ENCODE results near the gene OXER1.

OXER1 gene

GRCh38 chr2:42769583-42770287, 5.8 kb upstream of the OXER1 start:
- Histone ChIP-seq H3K9me3 (ENCODE audit: low read depth, low read length) (no peaks in the 10 kb centered on the region), H3K4me3 (no peak overlapping the region), H3K27ac (no peak overlapping the region), H3K36me3 (ENCODE audit: insufficient read depth, low read length) (no peaks in the 10 kb centered on the region), H3K9ac (ENCODE audit: insufficient read length) (no peak overlapping the region)
- TF ChIP-seq FOXP2 (optimal IDR thresholded peaks at IDR 0.05; ENCODE audit: control extremely low read depth, extremely low read length, insufficient read depth): no peak
- TF ChIP-seq EZH2 (IDR thresholded peaks at IDR 0.05): no peak
- no peak for DNase-seq (ENCODE audit: low read depth, low spot score)

- TF ChIP-seq POLR2AphosphoS5 (IDR thresholded peaks at IDR 0.05; ENCODE audit: borderline replicate concordance, low read depth, low read length): no peak
- TF ChIP-seq FOXP2 (optimal IDR thresholded peaks at IDR 0.05; ENCODE audit: control extremely low read depth, extremely low read length, insufficient read depth): no peak
- no peak for TF ChIP-seq EZH2 (IDR thresholded peaks at IDR 0.05)
- H3K36me3 ChIP-seq (ENCODE audit: insufficient read depth, low read length): no peaks in the 10 kb centered on the region
- no peak for DNase-seq (ENCODE audit: low read depth, low spot score)
- no peak overlapping the region for H3K4me3 ChIP-seq
- H3K9me3 ChIP-seq (ENCODE audit: low read depth, low read length): no peaks in the 10 kb centered on the region
- H3K27ac ChIP-seq: no peak overlapping the region
- H3K9ac ChIP-seq (ENCODE audit: insufficient read length): no peak overlapping the region
Measured at GRCh38 chr2:42768706-42769256, 4.8 kb upstream of the OXER1 start.

- no peak overlapping the region for H3K9ac ChIP-seq (ENCODE audit: insufficient read length)
- H3K36me3 ChIP-seq (ENCODE audit: insufficient read depth, low read length): no peaks in the 10 kb centered on the region
- no peak overlapping the region for H3K4me3 ChIP-seq
- H3K9me3 ChIP-seq (ENCODE audit: low read depth, low read length): no peaks in the 10 kb centered on the region
- TF ChIP-seq FOXP2 (optimal IDR thresholded peaks at IDR 0.05; ENCODE audit: control extremely low read depth, extremely low read length, insufficient read depth) (no peak), POLR2AphosphoS5 (IDR thresholded peaks at IDR 0.05; ENCODE audit: borderline replicate concordance, low read depth, low read length) (no peak), EZH2 (IDR thresholded peaks at IDR 0.05) (no peak)
- DNase-seq (ENCODE audit: low read depth, low spot score): no peak
- H3K27ac ChIP-seq: no peak overlapping the region
Measured at GRCh38 chr2:42767899-42768705, 4.2 kb upstream of the OXER1 start.

- Histone ChIP-seq H3K9me3 (ENCODE audit: low read depth, low read length) (no peaks in the 10 kb centered on the region), H3K36me3 (ENCODE audit: insufficient read depth, low read length) (no peaks in the 10 kb centered on the region), H3K9ac (ENCODE audit: insufficient read length) (no peak overlapping the region), H3K4me3 (no peak overlapping the region), H3K27ac (no peak overlapping the region)
- no peak for DNase-seq (ENCODE audit: low read depth, low spot score)
- no peak for TF ChIP-seq EZH2 (IDR thresholded peaks at IDR 0.05)
- TF ChIP-seq POLR2AphosphoS5 (IDR thresholded peaks at IDR 0.05; ENCODE audit: borderline replicate concordance, low read depth, low read length): no peak
- TF ChIP-seq FOXP2 (optimal IDR thresholded peaks at IDR 0.05; ENCODE audit: control extremely low read depth, extremely low read length, insufficient read depth): no peak
Measured at GRCh38 chr2:42767080-42767898, 3.4 kb upstream of the OXER1 start.

- Histone ChIP-seq H3K36me3 (ENCODE audit: insufficient read depth, low read length) (no peaks in the 10 kb centered on the region), H3K9ac (ENCODE audit: insufficient read length) (no peak overlapping the region), H3K4me3 (no peak overlapping the region), H3K9me3 (ENCODE audit: low read depth, low read length) (no peaks in the 10 kb centered on the region), H3K27ac (no peak overlapping the region)
- no peak for DNase-seq (ENCODE audit: low read depth, low spot score)
- TF ChIP-seq FOXP2 (optimal IDR thresholded peaks at IDR 0.05; ENCODE audit: control extremely low read depth, extremely low read length, insufficient read depth) (no peak), POLR2AphosphoS5 (IDR thresholded peaks at IDR 0.05; ENCODE audit: borderline replicate concordance, low read depth, low read length) (no peak), EZH2 (IDR thresholded peaks at IDR 0.05) (no peak)
Measured at GRCh38 chr2:42765686-42766085, 1.8 kb upstream of the OXER1 start.

GRCh38 chr2:42764901-42765300, 966 bp upstream of the OXER1 start:
- H3K9ac ChIP-seq (ENCODE audit: insufficient read length): no peak overlapping the region
- H3K36me3 ChIP-seq (ENCODE audit: insufficient read depth, low read length): no peaks in the 10 kb centered on the region
- TF ChIP-seq EZH2 (IDR thresholded peaks at IDR 0.05) (no peak), POLR2AphosphoS5 (IDR thresholded peaks at IDR 0.05; ENCODE audit: borderline replicate concordance, low read depth, low read length) (no peak), FOXP2 (optimal IDR thresholded peaks at IDR 0.05; ENCODE audit: control extremely low read depth, extremely low read length, insufficient read depth) (no peak)
- no peak overlapping the region for H3K27ac ChIP-seq
- no peak overlapping the region for H3K4me3 ChIP-seq
- H3K9me3 ChIP-seq (ENCODE audit: low read depth, low read length): no peaks in the 10 kb centered on the region
- no peak for DNase-seq (ENCODE audit: low read depth, low spot score)

- H3K9ac ChIP-seq (ENCODE audit: insufficient read length): no peak overlapping the region
- no peaks in the 10 kb centered on the region for H3K36me3 ChIP-seq (ENCODE audit: insufficient read depth, low read length)
- DNase-seq (ENCODE audit: low read depth, low spot score): no peak
- no peaks in the 10 kb centered on the region for H3K9me3 ChIP-seq (ENCODE audit: low read depth, low read length)
- TF ChIP-seq FOXP2 (optimal IDR thresholded peaks at IDR 0.05; ENCODE audit: control extremely low read depth, extremely low read length, insufficient read depth) (no peak), EZH2 (IDR thresholded peaks at IDR 0.05) (no peak), POLR2AphosphoS5 (IDR thresholded peaks at IDR 0.05; ENCODE audit: borderline replicate concordance, low read depth, low read length) (no peak)
- no peak overlapping the region for H3K4me3 ChIP-seq
- no peak overlapping the region for H3K27ac ChIP-seq
Measured at GRCh38 chr2:42762823-42763804, 821 bp downstream of the OXER1 start.

All from SK-N-MC (cell line).